GM12892 (cell line): ENCODE results near the gene NCK2.

ENCODE experiments used
- POLR2A ChIP-seq: IDR thresholded peaks from 2 replicates; pipeline ENCODE4 v1.6.1; 2011; ENCODE audit warnings: low read depth, low read length, control low read depth
- POLR2AphosphoS5 ChIP-seq: IDR thresholded peaks from 2 replicates; pipeline ENCODE4 v1.6.1; 2011; ENCODE audit warnings: low read depth, low read length, control low read depth
- TAF1 ChIP-seq: IDR thresholded peaks from 2 replicates; pipeline ENCODE4 v1.6.1; 2011; ENCODE audit warnings: low read depth, mild to moderate bottlenecking, control low read depth, low read length, borderline replicate concordance

- TF ChIP-seq POLR2A, result no peak
- no peak for TF ChIP-seq TAF1
- no peak for TF ChIP-seq POLR2AphosphoS5
Measured at GRCh38 chr2:105701042-105701441, 43.7 kb upstream of the NCK2 start.
